Esophagus squamous epithelium (tissue), 5 donors: ENCODE data around the gene EPS8. TPM values are rescaled to one million over a fixed set of nuclear protein-coding genes. Genes with fewer than 3 reads are reported as not detected.
A peak's percentile ranks its signal among the peaks of the same experiment; 100 is the strongest.

Experiments
- DNase-seq: peaks from one replicate; lab custom pipeline; 2025; lab: John Stamatoyannopoulos, UW
- H3K27ac ChIP-seq, 4 donors: fragments of 200-600 bp; sonication (generic); one replicate each; pipeline ENCODE4 v1.5.1; 2016 to 2019; ENCODE audit warnings: mild to moderate bottlenecking in 1 of 4
- H3K27me3 ChIP-seq, 4 donors: fragments of 200-600 bp; sonication (generic); 1 replicate in 3 of 4; 2 replicates in 1 of 4; pipeline versions ENCODE4 v1.5.1 to v1.6.0; 2017 to 2021; ENCODE audit warnings: antibody characterized with exemption in 1 of 4
- H3K36me3 ChIP-seq, 3 donors: fragments of 200-600 bp; sonication (generic); one replicate each; pipeline ENCODE4 v1.5.1; 2016 to 2019
- H3K4me1 ChIP-seq, 3 donors: fragments of 200-600 bp; sonication (generic); one replicate each; pipeline ENCODE4 v1.5.1; 2017 to 2019
- H3K4me3 ChIP-seq, 4 donors: fragments of 200-600 bp; sonication (generic); 1 replicate in 3 of 4; 2 replicates in 1 of 4; pipeline ENCODE4 v1.5.1; 2016 to 2019; ENCODE audit warnings: mild to moderate bottlenecking in 2 of 4, moderate library complexity in 1 of 4
- H3K9me3 ChIP-seq, 3 donors: fragments of 200-600 bp; sonication (generic); one replicate each; pipeline ENCODE4 v1.5.1; 2016 to 2019
- POLR2A ChIP-seq, 4 donors: fragments of 450-650 bp; IDR thresholded peaks; one replicate each; pipeline ENCODE4 v1.6.1; 2017; ENCODE audit warnings: antibody characterized with exemption in 4 of 4, mild to moderate bottlenecking in 4 of 4, moderate library complexity in 3 of 4
- WGBS, 2 donors: methylation state at CpG; one replicate each; pipeline ENCODE4 v1.1.5; 2018; 5-methylcytosine and 5-hydroxymethylcytosine counted together
- intact Hi-C: fragments of 100-400 bp; cut with DNase I; formaldehyde crosslinking; loops from one replicate; pipeline ENCODE4 v1.15.0; 2022
- total RNA-seq, 4 donors: library from RNA; depleted of rRNA; stranded (reverse); fragments of >200 nt; gene quantifications; one replicate each; pipeline ENCODE4 v1.1.0, GENCODE V29; 2016
- TF ChIP-seq, protein P1 (sequence below), 6 experiments: fragments of 450-650 bp in 4 of 6; fragments of 200-600 bp in 2 of 6; sonication (generic) in 2 of 6; IDR thresholded peaks; one replicate each; pipeline ENCODE4 v1.5.1; 2016 to 2019; ENCODE audit warnings: antibody characterized with exemption in 6 of 6, mild to moderate bottlenecking in 4 of 6, moderate library complexity in 4 of 6
- donor health status: DM: yes; HTN: yes; CAD: no.

Gene EPS8
- total RNA-seq, 4 donors from 2014 or later, result 14.2 to 56.6 (median 17.7) TPM

DNA sequence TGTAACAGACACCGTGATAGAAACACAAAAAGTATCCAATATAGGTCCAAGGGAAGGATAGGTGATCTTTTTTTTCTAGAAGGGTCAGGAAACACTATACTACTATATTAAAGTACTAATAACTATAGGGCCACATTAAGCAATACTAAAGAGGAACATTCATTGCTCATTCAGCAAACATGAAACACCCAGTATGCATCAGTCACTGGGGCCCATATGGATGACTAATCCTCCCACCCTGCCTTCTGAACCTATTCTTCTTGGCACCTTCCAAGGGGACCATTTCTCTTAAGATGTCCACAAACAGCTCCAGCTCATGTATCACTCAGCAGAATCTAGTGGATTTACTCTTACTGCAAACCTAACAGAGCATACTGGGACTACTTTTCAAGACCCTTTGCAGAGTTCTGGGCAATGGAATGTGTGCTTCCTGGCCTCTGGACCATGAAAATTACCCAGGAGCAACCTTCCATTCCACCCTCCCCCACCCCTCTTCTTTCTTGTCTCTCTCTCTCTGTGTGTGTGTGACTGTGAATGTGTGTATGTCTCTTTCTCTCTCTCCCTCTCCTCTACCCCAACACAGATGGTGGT, 187.9 kb downstream of the EPS8 start:
- TF ChIP-seq, protein P1, sequence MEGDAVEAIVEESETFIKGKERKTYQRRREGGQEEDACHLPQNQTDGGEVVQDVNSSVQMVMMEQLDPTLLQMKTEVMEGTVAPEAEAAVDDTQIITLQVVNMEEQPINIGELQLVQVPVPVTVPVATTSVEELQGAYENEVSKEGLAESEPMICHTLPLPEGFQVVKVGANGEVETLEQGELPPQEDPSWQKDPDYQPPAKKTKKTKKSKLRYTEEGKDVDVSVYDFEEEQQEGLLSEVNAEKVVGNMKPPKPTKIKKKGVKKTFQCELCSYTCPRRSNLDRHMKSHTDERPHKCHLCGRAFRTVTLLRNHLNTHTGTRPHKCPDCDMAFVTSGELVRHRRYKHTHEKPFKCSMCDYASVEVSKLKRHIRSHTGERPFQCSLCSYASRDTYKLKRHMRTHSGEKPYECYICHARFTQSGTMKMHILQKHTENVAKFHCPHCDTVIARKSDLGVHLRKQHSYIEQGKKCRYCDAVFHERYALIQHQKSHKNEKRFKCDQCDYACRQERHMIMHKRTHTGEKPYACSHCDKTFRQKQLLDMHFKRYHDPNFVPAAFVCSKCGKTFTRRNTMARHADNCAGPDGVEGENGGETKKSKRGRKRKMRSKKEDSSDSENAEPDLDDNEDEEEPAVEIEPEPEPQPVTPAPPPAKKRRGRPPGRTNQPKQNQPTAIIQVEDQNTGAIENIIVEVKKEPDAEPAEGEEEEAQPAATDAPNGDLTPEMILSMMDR (IDR thresholded peaks at IDR 0.05), result no peak
- TF ChIP-seq POLR2A (IDR thresholded peaks at IDR 0.05), result no peak
- 63 to 85% methylated on average over 1 of the region's 1 CpG for WGBS, 2 donors
- Histone ChIP-seq H3K36me3 (no peaks in the 10 kb centered on the region), H3K4me1 (peaks cover 0 to 15% (median 13%) of the 10 kb centered on the region in 3 donors), H3K27ac (no peak overlapping the region), H3K27me3 (no peaks in the 10 kb centered on the region), H3K4me3 (no peak overlapping the region), H3K9me3 (no peaks in the 10 kb centered on the region)
- intact Hi-C loops, result no loop called here
- DNase-seq, result no peak

DNA sequence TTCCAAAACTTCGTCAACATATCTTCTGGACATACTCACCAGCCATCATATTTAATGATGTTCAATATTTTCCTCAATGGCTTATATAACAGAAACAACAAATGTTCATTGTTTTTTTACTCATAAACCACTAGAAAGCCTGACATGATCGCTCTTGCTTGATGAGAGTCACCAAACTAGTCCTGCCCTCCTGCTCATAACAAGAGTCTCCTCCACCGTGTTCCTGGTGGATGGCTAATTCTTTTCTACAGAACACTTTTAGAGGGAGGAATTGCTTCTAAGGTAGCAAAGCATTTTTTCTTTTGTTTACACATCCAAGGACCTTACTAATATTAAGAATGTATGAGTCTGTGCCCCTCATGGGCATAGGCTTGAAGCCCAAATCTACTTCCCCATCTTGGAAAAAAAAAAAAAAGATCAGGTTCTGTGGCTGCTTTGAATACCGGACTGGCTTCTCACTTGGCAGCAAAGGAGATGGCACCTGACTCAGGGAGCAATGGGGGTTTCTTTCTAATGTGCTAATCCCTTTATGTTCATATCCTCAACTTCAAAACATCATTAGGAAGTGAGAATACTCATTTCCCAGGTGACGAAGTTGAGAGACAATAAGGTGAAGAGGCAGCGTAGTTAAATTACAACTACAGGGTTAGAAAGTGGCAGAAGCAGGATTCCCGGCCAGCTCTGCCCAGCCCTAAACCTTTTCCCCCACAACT, 188.8 kb downstream of the EPS8 start:
- intact Hi-C loops, result no loop called here

DNA sequence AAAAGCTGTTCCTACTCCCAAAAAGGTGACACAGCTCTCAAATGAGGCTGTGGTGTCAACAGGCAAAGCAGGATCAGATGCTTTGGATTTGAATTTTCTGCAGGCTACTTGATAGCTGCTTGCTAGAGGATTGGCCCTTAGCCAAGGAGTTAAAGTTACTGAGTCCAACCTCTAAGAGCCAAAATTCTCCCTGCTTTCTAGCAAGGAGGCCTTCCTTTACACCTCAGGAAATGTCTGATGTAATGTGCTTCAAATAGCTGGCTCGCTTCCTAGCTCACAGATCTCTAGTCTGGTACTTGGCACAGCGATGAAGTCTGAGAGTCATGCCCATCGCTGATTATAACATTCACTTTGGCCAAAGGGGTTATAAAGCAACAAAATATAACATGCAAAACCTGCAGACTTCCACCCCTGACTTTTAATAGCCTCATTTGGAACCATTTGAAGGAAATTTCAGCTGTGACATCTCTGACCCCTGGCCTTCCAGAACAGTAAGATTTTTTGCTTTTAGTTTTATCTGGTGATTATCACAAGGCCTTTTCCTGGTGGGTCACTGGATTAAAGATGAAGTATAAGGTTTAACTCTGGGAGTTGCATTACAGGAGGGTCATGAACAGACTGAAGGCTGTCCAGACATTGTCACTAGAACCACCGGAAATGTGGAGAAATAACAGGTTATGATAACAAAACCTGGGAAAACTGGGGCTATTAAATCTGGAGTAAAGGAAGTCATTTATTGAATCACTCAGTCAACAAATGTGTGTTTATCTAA, 189.7 kb downstream of the EPS8 start:
- TF ChIP-seq, protein P1 (IDR thresholded peaks at IDR 0.05), result no peak
- no peak for TF ChIP-seq POLR2A (IDR thresholded peaks at IDR 0.05)
- DNase-seq, result no peak
- H3K9me3 ChIP-seq, result no peaks in the 10 kb centered on the region
- no peak overlapping the region for H3K4me3 ChIP-seq
- 45 to 57% methylated on average over 4 of the region's 4 CpGs for WGBS, 2 donors
- H3K36me3 ChIP-seq, result no peaks in the 10 kb centered on the region
- H3K4me1 ChIP-seq, result peaks cover 0 to 15% (median 13%) of the 10 kb centered on the region in 3 donors
- intact Hi-C loops, result no loop called here
- H3K27me3 ChIP-seq, result no peaks in the 10 kb centered on the region
- H3K27ac ChIP-seq, result peak overlapping the region in 1 of 4 donors; percentile 3

More for the DNA sequence above, 188.8 kb downstream of the EPS8 start:
- no peak for DNase-seq
- H3K36me3 ChIP-seq, result no peaks in the 10 kb centered on the region
- no peaks in the 10 kb centered on the region for H3K27me3 ChIP-seq
- 79 to 81% methylated on average over 7 of the region's 7 CpGs for whole genome bisulfite sequencing, 2 donors
- peaks cover 0 to 15% (median 13%) of the 10 kb centered on the region in 3 donors for H3K4me1 ChIP-seq
- no peak for TF ChIP-seq POLR2A (IDR thresholded peaks at IDR 0.05)
- TF ChIP-seq, protein P1 (IDR thresholded peaks at IDR 0.05), result no peak
- no peak overlapping the region for H3K4me3 ChIP-seq
- no peaks in the 10 kb centered on the region for H3K9me3 ChIP-seq
- no peak overlapping the region for H3K27ac ChIP-seq

DNA sequence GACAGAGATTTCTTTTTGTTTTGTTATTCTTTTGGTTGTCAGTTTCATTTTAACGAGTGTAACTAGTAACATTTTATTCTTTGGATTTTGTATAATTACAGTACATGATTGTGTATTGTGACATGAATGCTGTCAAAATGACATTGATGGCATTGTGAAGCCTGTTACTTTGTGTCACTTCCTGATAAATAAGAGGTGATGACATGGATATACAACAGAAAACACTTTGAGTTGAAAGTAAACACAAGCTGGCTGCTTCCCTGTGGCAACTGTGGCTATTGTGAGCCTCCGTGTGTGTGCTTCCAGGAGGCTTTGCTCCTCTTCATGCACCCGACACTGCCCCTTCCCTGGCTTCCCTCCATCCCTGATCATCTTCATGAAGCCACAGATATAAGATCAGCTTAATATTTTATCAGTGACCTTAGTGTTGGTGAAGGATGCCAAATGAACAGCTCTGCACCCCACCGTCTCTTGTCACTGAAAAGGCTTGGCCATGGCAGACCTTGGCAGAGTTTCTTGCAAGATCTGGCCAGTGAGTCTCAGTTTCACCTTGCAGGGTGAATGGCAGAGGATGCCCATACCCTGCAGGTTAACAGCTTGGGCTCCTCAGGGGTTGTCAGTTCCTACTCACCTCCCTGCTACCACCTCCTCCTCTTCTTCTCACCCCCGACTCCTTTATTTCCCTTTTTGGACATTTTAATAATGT, 191.9 kb downstream of the EPS8 start:
- Histone ChIP-seq H3K27ac (no peak overlapping the region), H3K4me1 (peaks cover 0 to 15% (median 13%) of the 10 kb centered on the region in 3 donors), H3K4me3 (no peak overlapping the region), H3K27me3 (no peaks in the 10 kb centered on the region), H3K36me3 (no peaks in the 10 kb centered on the region), H3K9me3 (no peaks in the 10 kb centered on the region)
- intact Hi-C loops, result no loop called here
- TF ChIP-seq, protein P1 (IDR thresholded peaks at IDR 0.05), result no peak
- TF ChIP-seq POLR2A (IDR thresholded peaks at IDR 0.05), result no peak
- DNase-seq, result no peak
- 64 to 68% methylated on average over 5 of the region's 5 CpGs for WGBS, 2 donors
